AG04449 (cell line): ENCODE results near the gene COMMD1.

Experiments used
- CTCF ChIA-PET: fragments of 350-600 bp; formaldehyde crosslinking; extraction: SDS; loops from one replicate; lab custom pipeline; 2021; ENCODE audit warnings: antibody characterized with exemption; lab: Yijun Ruan, JAX
- POLR2A ChIA-PET: fragments of 400-600, 350-600 bp; formaldehyde crosslinking; extraction: SDS; loops from one replicate; lab custom pipeline; 2020; ENCODE audit warnings: antibody characterized with exemption, inconsistent platforms; lab: Yijun Ruan, JAX
- DNase-seq: peaks from one replicate; pipeline ENCODE4 v3.0.0-alpha.2; 2010; ENCODE audit warnings: low read depth, low spot score
- H3K4me3 ChIP-seq: 2 replicates; pipeline ENCODE4 v1.5.1; 2011; ENCODE audit warnings: low read depth, mild to moderate bottlenecking, control low read depth, low read length
- CTCF ChIP-seq: IDR thresholded peaks from one replicate; pipeline ENCODE4 v1.5.1; 2011; ENCODE audit warnings: mild to moderate bottlenecking, moderate library complexity, low read length, control low read depth, inconsistent platforms; ENCODE audit not compliant: insufficient read depth; ENCODE audit errors: missing control alignments

Gene COMMD1

GRCh38 chr2:62014102-62014501 lies 108.6 kb downstream of the COMMD1 start:
- POLR2A ChIA-PET: no interaction called here

GRCh38 chr2:62016957-62017356 lies 111.5 kb downstream of the COMMD1 start:
- ChIA-PET POLR2A (no interaction called here), CTCF (no interaction called here)

More at GRCh38 chr2:62014102-62014501, 108.6 kb downstream of the COMMD1 start:
- CTCF ChIA-PET: interaction anchor here (1.3 kb wide), 1 partner anchor 12 kb away, joined by 3 read pairs; no protein-coding TSS in a partner anchor
- no peak overlapping the region for H3K4me3 ChIP-seq
- DNase-seq: peak; percentile 70
- TF ChIP-seq CTCF: peak; percentile 6

GRCh38 chr2:62029910-62030309 lies 124.4 kb downstream of the COMMD1 start:
- DNase-seq: no peak
- ChIA-PET POLR2A (no interaction called here), CTCF (no interaction called here)
- TF ChIP-seq CTCF: no peak
- H3K4me3 ChIP-seq: no peak overlapping the region

More at GRCh38 chr2:62016957-62017356, 111.5 kb downstream of the COMMD1 start:
- DNase-seq: no peak
- no peak for TF ChIP-seq CTCF
- no peak overlapping the region for H3K4me3 ChIP-seq

- no peak for DNase-seq
- CTCF ChIA-PET: no interaction called here
- TF ChIP-seq CTCF: no peak
- POLR2A ChIA-PET: no interaction called here
- H3K4me3 ChIP-seq: no peak overlapping the region
These were observed 125.4 kb downstream of the COMMD1 start for GRCh38 chr2:62030902-62031301.

- TF ChIP-seq CTCF: no peak
- no peak for DNase-seq
- CTCF ChIA-PET: interaction anchor here (0.8 kb wide), 1 partner anchor 11 kb away, joined by 3 read pairs; no protein-coding TSS in a partner anchor
- no peak overlapping the region for H3K4me3 ChIP-seq
- POLR2A ChIA-PET: no interaction called here
These were observed 126.6 kb downstream of the COMMD1 start for GRCh38 chr2:62032096-62032495.

GRCh38 chr2:62034715-62035114 lies 129.2 kb downstream of the COMMD1 start:
- POLR2A ChIA-PET: no interaction called here
- CTCF ChIA-PET: no interaction called here
- DNase-seq: no peak
- no peak overlapping the region for H3K4me3 ChIP-seq
- no peak for TF ChIP-seq CTCF
